ENCODE measurements around the gene DTWD2.

The DTWD2 gene

GRCh38 chr5:118968925-118969375, 19.4 kb downstream of the DTWD2 start:
- no peak overlapping the region for H3K4me3 ChIP-seq (ENCODE audit: low read length)
- H3F3A ChIP-seq (ENCODE audit: control insufficient read depth, insufficient read depth), result no peaks in the 10 kb centered on the region
- 0 out of 2 replicates have a peak, but pooled peaks cover 2% of the 10 kb centered on the region for H3K27me3 ChIP-seq (ENCODE audit: control insufficient read depth, low read length)
- no peaks in the 10 kb centered on the region for H3K79me2 ChIP-seq (ENCODE audit: control insufficient read depth, low read length)
- no peak overlapping the region for H3K4me2 ChIP-seq (ENCODE audit: low read length)
- H3K27ac ChIP-seq (ENCODE audit: low read depth, low read length), result no peak overlapping the region
- H3K4me1 ChIP-seq (ENCODE audit: control insufficient read depth, low read length), result no peaks in the 10 kb centered on the region
- H3K9me3 ChIP-seq (ENCODE audit: control insufficient read depth, insufficient read depth, low read length), result no peaks in the 10 kb centered on the region
- H4K20me1 ChIP-seq (ENCODE audit: control insufficient read depth, insufficient read depth, low read depth, low read length), result no peaks in the 10 kb centered on the region
- no peaks in the 10 kb centered on the region for H3K9me2 ChIP-seq (replicated peaks; ENCODE audit: control insufficient read depth, low read length)
- TF ChIP-seq CTCF (IDR thresholded peaks at IDR 0.05; ENCODE audit: low read depth, low read length, poor library complexity, severe bottlenecking) (no peak), EZH2phosphoT487 (IDR thresholded peaks at IDR 0.05; ENCODE audit: borderline replicate concordance, low read length) (no peak)
- no peaks in the 10 kb centered on the region for H3K36me3 ChIP-seq (ENCODE audit: control insufficient read depth, low read length)

GRCh38 chr5:118968406-118968911, 19.9 kb downstream of the DTWD2 start:
- no peak overlapping the region for H3K4me3 ChIP-seq (ENCODE audit: low read length)
- TF ChIP-seq EZH2phosphoT487 (IDR thresholded peaks at IDR 0.05; ENCODE audit: borderline replicate concordance, low read length) (no peak), CTCF (IDR thresholded peaks at IDR 0.05; ENCODE audit: low read depth, low read length, poor library complexity, severe bottlenecking) (no peak)
- no peaks in the 10 kb centered on the region for H4K20me1 ChIP-seq (ENCODE audit: control insufficient read depth, insufficient read depth, low read depth, low read length)
- H3K9me2 ChIP-seq (replicated peaks; ENCODE audit: control insufficient read depth, low read length), result no peaks in the 10 kb centered on the region
- H3K9me3 ChIP-seq (ENCODE audit: control insufficient read depth, insufficient read depth, low read length), result no peaks in the 10 kb centered on the region
- no peak overlapping the region for H3K4me2 ChIP-seq (ENCODE audit: low read length)
- H3K27ac ChIP-seq (ENCODE audit: low read depth, low read length), result no peak overlapping the region
- no peaks in the 10 kb centered on the region for H3K36me3 ChIP-seq (ENCODE audit: control insufficient read depth, low read length)
- H3F3A ChIP-seq (ENCODE audit: control insufficient read depth, insufficient read depth), result no peaks in the 10 kb centered on the region
- H3K4me1 ChIP-seq (ENCODE audit: control insufficient read depth, low read length), result no peaks in the 10 kb centered on the region
- 0 out of 2 replicates have a peak, but pooled peaks cover 2% of the 10 kb centered on the region for H3K27me3 ChIP-seq (ENCODE audit: control insufficient read depth, low read length)
- H3K79me2 ChIP-seq (ENCODE audit: control insufficient read depth, low read length), result no peaks in the 10 kb centered on the region

- TF ChIP-seq EZH2phosphoT487 (IDR thresholded peaks at IDR 0.05; ENCODE audit: borderline replicate concordance, low read length) (no peak), CTCF (IDR thresholded peaks at IDR 0.05; ENCODE audit: low read depth, low read length, poor library complexity, severe bottlenecking) (no peak)
- H3K79me2 ChIP-seq (ENCODE audit: control insufficient read depth, low read length), result no peaks in the 10 kb centered on the region
- H3K4me3 ChIP-seq (ENCODE audit: low read length), result no peak overlapping the region
- H3K9me3 ChIP-seq (ENCODE audit: control insufficient read depth, insufficient read depth, low read length), result no peaks in the 10 kb centered on the region
- no peak overlapping the region for H3K4me2 ChIP-seq (ENCODE audit: low read length)
- H3F3A ChIP-seq (ENCODE audit: control insufficient read depth, insufficient read depth), result no peaks in the 10 kb centered on the region
- 0 out of 2 replicates have a peak, but pooled peaks cover 2% of the 10 kb centered on the region for H3K27me3 ChIP-seq (ENCODE audit: control insufficient read depth, low read length)
- no peaks in the 10 kb centered on the region for H3K9me2 ChIP-seq (replicated peaks; ENCODE audit: control insufficient read depth, low read length)
- H3K4me1 ChIP-seq (ENCODE audit: control insufficient read depth, low read length), result no peaks in the 10 kb centered on the region
- no peaks in the 10 kb centered on the region for H4K20me1 ChIP-seq (ENCODE audit: control insufficient read depth, insufficient read depth, low read depth, low read length)
- H3K36me3 ChIP-seq (ENCODE audit: control insufficient read depth, low read length), result no peaks in the 10 kb centered on the region
- no peak overlapping the region for H3K27ac ChIP-seq (ENCODE audit: low read depth, low read length)
These were observed 21.3 kb downstream of the DTWD2 start for GRCh38 chr5:118967059-118967508.

Data from DOHH2 (cell line).